GM23338 (cell line): ENCODE results near the gene PTPRF. TPM values are rescaled to one million over a fixed set of nuclear protein-coding genes. Genes with fewer than 3 reads are reported as not detected.

ENCODE experiments used
- ATAC-seq: fragments of 200-7000 bp; cut with Tn5 transposase; 3 replicates; pipeline ENCODE4 v1.9.1; 2020
- DNase-seq: peaks from one replicate; pipeline ENCODE4 v3.0.0-alpha.2; 2015; ENCODE audit warnings: low spot score
- H2AFZ ChIP-seq: fragments of 200-600 bp; sonication (generic); 2 replicates; pipeline ENCODE4 v1.8.0; 2016; ENCODE audit warnings: antibody characterized with exemption, mild to moderate bottlenecking, moderate library complexity
- H3F3A ChIP-seq: fragments of 200-600 bp; sonication (generic); replicated peaks from 2 replicates; pipeline ENCODE4 v1.8.0; 2017; ENCODE audit warnings: antibody characterized with exemption, mixed run types, low read depth
- H3K27ac ChIP-seq: fragments of 200-600 bp; sonication (generic); 2 replicates; pipeline ENCODE4 v1.6.1; 2016; ENCODE audit warnings: low read depth
- H3K27me3 ChIP-seq: fragments of 200-600 bp; sonication (generic); 2 replicates; pipeline ENCODE4 v1.8.0; 2016; ENCODE audit warnings: mild to moderate bottlenecking, mixed run types, moderate library complexity; ENCODE audit not compliant: insufficient read depth
- H3K36me3 ChIP-seq: fragments of 200-600 bp; sonication (generic); 2 replicates; pipeline ENCODE4 v1.8.0; 2016; ENCODE audit warnings: mild to moderate bottlenecking; ENCODE audit not compliant: insufficient read depth
- H3K4me1 ChIP-seq: fragments of 200-600 bp; sonication (generic); 2 replicates; pipeline ENCODE4 v1.8.0; 2016; ENCODE audit warnings: mild to moderate bottlenecking, moderate library complexity; ENCODE audit not compliant: insufficient read depth
- H3K4me2 ChIP-seq: fragments of 200-600 bp; sonication (generic); 2 replicates; pipeline ENCODE4 v1.7.1; 2017; ENCODE audit warnings: mixed run types
- H3K4me3 ChIP-seq: fragments of 200-600 bp; sonication (generic); 2 replicates; pipeline ENCODE4 v1.6.1; 2016; ENCODE audit warnings: mixed run types
- H3K79me2 ChIP-seq: fragments of 200-600 bp; sonication (generic); replicated peaks from 2 replicates; pipeline ENCODE4 v1.8.0; 2017; ENCODE audit warnings: mild to moderate bottlenecking; ENCODE audit not compliant: insufficient read depth
- H3K9me2 ChIP-seq: fragments of 200-600 bp; sonication (generic); 2 replicates; pipeline ENCODE4 v1.8.0; 2017; ENCODE audit not compliant: insufficient read depth
- H4K20me1 ChIP-seq: fragments of 200-600 bp; sonication (generic); replicated peaks from 2 replicates; pipeline ENCODE4 v1.8.0; 2017; ENCODE audit warnings: mild to moderate bottlenecking; ENCODE audit not compliant: insufficient read depth
- H3K27ac Mint-ChIP-seq: 2 replicates; pipeline ENCODE4 v1.8.0; 2020; ENCODE audit warnings: inconsistent platforms, mild to moderate bottlenecking, moderate library complexity, mixed read lengths
- H3K27me3 Mint-ChIP-seq: 3 replicates; pipeline ENCODE4 v1.8.0; 2022; ENCODE audit warnings: low read depth, mild to moderate bottlenecking, moderate library complexity, mixed read lengths, inconsistent platforms; ENCODE audit not compliant: insufficient read depth, poor library complexity
- H3K36me3 Mint-ChIP-seq: 3 replicates; pipeline ENCODE4 v1.8.0; 2021; ENCODE audit warnings: low read depth, mild to moderate bottlenecking, inconsistent platforms, moderate library complexity, mixed read lengths
- H3K4me1 Mint-ChIP-seq: 3 replicates; pipeline ENCODE4 v1.8.0; 2020; ENCODE audit warnings: mild to moderate bottlenecking, inconsistent platforms, mixed read lengths
- H3K4me3 Mint-ChIP-seq: 3 replicates; pipeline ENCODE4 v1.8.0; 2021; ENCODE audit warnings: moderate library complexity, mild to moderate bottlenecking, inconsistent platforms, mixed read lengths
- H3K9me3 Mint-ChIP-seq: 3 replicates; pipeline ENCODE4 v1.8.0; 2020; ENCODE audit warnings: moderate library complexity, mild to moderate bottlenecking, inconsistent platforms, mixed read lengths
- CREB1 ChIP-seq: fragments of 250-450 bp; sonication (Bioruptor Pico); IDR thresholded peaks from 2 replicates; pipeline ENCODE4 v1.5.0; 2020; ENCODE audit warnings: low read depth, mild to moderate bottlenecking, moderate library complexity
- EZH2 ChIP-seq: fragments of 200-600 bp; sonication (generic); IDR thresholded peaks from one replicate; pipeline ENCODE4 v1.8.0; 2017; ENCODE audit warnings: antibody characterized with exemption, mild to moderate bottlenecking, low read depth; ENCODE audit not compliant: unreplicated experiment
- EZH2phosphoT487 ChIP-seq: fragments of 200-600 bp; sonication (generic); IDR thresholded peaks from one replicate; pipeline ENCODE4 v1.8.1; 2018; ENCODE audit warnings: antibody characterized with exemption; ENCODE audit not compliant: unreplicated experiment
- JUNB ChIP-seq: IDR thresholded peaks from one replicate; pipeline ENCODE4 v1.6.1; 2016; ENCODE audit warnings: antibody characterized with exemption; ENCODE audit not compliant: unreplicated experiment
- NANOG ChIP-seq: IDR thresholded peaks from 2 replicates; pipeline ENCODE4 v1.6.1; 2016; ENCODE audit warnings: antibody characterized with exemption, borderline replicate concordance
- POLR2AphosphoS5 ChIP-seq: IDR thresholded peaks from 2 replicates; pipeline ENCODE4 v1.6.1; 2016; ENCODE audit warnings: antibody characterized with exemption, low read depth
- STAT1 ChIP-seq: IDR thresholded peaks from one replicate; pipeline ENCODE4 v1.6.1; 2016; ENCODE audit warnings: antibody characterized with exemption; ENCODE audit not compliant: unreplicated experiment
- ZNF114 ChIP-seq: fragments of 250-450 bp; sonication (Bioruptor Pico); IDR thresholded peaks from 2 replicates; pipeline ENCODE4 v1.5.0; 2020; ENCODE audit warnings: mild to moderate bottlenecking, moderate library complexity
- ZNF331 ChIP-seq: fragments of 250-450 bp; sonication (Bioruptor Pico); IDR thresholded peaks from 2 replicates; pipeline ENCODE4 v1.5.0; 2020; ENCODE audit warnings: low read depth, mild to moderate bottlenecking, moderate library complexity
- polyA plus RNA-seq: library from polyadenylated mRNA; unstranded; fragments of >200 nt; fragmentation: Nextera tagmentation; extraction: Ambion mirVana; gene quantifications from 2 replicates; pipeline ENCODE4 v1.2.1, GENCODE V29; 2016
- total RNA-seq: library from RNA; depleted of rRNA; stranded (reverse); fragments of >200 nt; shearing (Covaris generic); gene quantifications from 2 replicates; pipeline ENCODE4 v1.2.3, GENCODE V29; 2014
- TF ChIP-seq, protein P1 (sequence below): fragments of 250-450 bp; sonication (Bioruptor Pico); IDR thresholded peaks from 2 replicates; pipeline ENCODE4 v1.5.0; 2020; ENCODE audit warnings: mild to moderate bottlenecking, moderate library complexity
- TF ChIP-seq, protein P2 (sequence below): IDR thresholded peaks from one replicate; pipeline ENCODE4 v1.6.1; 2018; ENCODE audit warnings: antibody characterized with exemption; ENCODE audit not compliant: unreplicated experiment
- TF ChIP-seq, protein P3 (sequence below), 2 experiments: fragments of 200-600 bp in 1 of 2; sonication (generic) in 1 of 2; conservative IDR thresholded peaks; 2 replicates each; pipeline versions ENCODE4 v1.5.1 to v1.6.1; 2016 to 2017; ENCODE audit warnings: antibody characterized with exemption in 2 of 2, low read depth in 2 of 2, mild to moderate bottlenecking in 2 of 2, moderate library complexity in 1 of 2
- TF ChIP-seq, protein P4 (sequence below): IDR thresholded peaks from 2 replicates; pipeline ENCODE4 v1.6.1; 2016; ENCODE audit warnings: antibody characterized with exemption

PTPRF gene
- total and polyA plus RNA-seq, 2 experiments from 2014 or later = 52.4 to 173 TPM

DNA sequence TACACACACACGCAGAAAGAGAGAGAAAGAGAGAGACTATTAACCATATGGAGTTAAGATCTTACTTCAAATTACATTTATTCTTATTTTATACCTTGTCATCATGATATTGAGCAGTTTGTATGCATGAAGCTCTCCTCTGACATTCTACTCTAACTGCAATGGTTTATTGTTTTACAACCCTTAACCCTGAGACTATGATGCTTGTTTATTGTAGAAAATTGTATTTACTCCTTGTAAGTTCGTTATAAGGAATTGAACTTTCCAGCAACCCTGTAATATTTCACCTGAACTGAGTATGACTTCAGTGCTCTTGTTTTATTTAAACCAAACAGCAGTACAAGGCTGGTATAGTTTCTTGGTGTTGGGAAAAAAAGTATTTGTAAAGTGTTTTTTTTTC lies 18.6 kb upstream of the PTPRF start:
- peaks cover 9% of the 10 kb centered on the region for H3K27me3 Mint-ChIP-seq
- H3K27ac Mint-ChIP-seq = no peak overlapping the region
- no peak overlapping the region for H3K4me3 Mint-ChIP-seq
- H4K20me1 ChIP-seq = no peaks in the 10 kb centered on the region
- no peak overlapping the region for H3K27ac ChIP-seq
- H3K4me1 Mint-ChIP-seq = peaks cover 16% of the 10 kb centered on the region; the same call in 2 of the 3 replicates
- H3K4me1 ChIP-seq = peaks cover 15% of the 10 kb centered on the region; the same call in 1 of the 2 replicates
- no peak for DNase-seq
- no peak for ATAC-seq
- H3K9me2 ChIP-seq = 0 out of 2 replicates have a peak, but pooled peaks cover 5% of the 10 kb centered on the region
- no peak overlapping the region for H3K4me3 ChIP-seq
- no peaks in the 10 kb centered on the region for H3K36me3 ChIP-seq
- H3K9me3 Mint-ChIP-seq = no peaks in the 10 kb centered on the region
- TF ChIP-seq EZH2 = no peak
- TF ChIP-seq, protein P1, sequence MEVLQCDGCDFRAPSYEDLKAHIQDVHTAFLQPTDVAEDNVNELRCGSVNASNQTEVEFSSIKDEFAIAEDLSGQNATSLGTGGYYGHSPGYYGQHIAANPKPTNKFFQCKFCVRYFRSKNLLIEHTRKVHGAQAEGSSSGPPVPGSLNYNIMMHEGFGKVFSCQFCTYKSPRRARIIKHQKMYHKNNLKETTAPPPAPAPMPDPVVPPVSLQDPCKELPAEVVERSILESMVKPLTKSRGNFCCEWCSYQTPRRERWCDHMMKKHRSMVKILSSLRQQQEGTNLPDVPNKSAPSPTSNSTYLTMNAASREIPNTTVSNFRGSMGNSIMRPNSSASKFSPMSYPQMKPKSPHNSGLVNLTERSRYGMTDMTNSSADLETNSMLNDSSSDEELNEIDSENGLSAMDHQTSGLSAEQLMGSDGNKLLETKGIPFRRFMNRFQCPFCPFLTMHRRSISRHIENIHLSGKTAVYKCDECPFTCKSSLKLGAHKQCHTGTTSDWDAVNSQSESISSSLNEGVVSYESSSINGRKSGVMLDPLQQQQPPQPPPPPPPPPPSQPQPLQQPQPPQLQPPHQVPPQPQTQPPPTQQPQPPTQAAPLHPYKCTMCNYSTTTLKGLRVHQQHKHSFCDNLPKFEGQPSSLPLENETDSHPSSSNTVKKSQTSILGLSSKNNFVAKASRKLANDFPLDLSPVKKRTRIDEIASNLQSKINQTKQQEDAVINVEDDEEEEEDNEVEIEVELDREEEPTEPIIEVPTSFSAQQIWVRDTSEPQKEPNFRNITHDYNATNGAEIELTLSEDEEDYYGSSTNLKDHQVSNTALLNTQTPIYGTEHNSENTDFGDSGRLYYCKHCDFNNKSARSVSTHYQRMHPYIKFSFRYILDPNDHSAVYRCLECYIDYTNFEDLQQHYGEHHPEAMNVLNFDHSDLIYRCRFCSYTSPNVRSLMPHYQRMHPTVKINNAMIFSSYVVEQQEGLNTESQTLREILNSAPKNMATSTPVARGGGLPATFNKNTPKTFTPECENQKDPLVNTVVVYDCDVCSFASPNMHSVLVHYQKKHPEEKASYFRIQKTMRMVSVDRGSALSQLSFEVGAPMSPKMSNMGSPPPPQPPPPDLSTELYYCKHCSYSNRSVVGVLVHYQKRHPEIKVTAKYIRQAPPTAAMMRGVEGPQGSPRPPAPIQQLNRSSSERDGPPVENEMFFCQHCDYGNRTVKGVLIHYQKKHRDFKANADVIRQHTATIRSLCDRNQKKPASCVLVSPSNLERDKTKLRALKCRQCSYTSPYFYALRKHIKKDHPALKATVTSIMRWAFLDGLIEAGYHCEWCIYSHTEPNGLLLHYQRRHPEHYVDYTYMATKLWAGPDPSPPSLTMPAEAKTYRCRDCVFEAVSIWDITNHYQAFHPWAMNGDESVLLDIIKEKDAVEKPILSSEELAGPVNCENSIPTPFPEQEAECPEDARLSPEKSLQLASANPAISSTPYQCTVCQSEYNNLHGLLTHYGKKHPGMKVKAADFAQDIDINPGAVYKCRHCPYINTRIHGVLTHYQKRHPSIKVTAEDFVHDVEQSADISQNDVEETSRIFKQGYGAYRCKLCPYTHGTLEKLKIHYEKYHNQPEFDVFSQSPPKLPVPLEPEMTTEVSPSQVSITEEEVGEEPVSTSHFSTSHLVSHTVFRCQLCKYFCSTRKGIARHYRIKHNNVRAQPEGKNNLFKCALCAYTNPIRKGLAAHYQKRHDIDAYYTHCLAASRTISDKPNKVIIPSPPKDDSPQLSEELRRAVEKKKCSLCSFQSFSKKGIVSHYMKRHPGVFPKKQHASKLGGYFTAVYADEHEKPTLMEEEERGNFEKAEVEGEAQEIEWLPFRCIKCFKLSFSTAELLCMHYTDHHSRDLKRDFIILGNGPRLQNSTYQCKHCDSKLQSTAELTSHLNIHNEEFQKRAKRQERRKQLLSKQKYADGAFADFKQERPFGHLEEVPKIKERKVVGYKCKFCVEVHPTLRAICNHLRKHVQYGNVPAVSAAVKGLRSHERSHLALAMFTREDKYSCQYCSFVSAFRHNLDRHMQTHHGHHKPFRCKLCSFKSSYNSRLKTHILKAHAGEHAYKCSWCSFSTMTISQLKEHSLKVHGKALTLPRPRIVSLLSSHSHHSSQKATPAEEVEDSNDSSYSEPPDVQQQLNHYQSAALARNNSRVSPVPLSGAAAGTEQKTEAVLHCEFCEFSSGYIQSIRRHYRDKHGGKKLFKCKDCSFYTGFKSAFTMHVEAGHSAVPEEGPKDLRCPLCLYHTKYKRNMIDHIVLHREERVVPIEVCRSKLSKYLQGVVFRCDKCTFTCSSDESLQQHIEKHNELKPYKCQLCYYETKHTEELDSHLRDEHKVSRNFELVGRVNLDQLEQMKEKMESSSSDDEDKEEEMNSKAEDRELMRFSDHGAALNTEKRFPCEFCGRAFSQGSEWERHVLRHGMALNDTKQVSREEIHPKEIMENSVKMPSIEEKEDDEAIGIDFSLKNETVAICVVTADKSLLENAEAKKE = no peak
- TF ChIP-seq POLR2AphosphoS5 = no peak
- no peak for TF ChIP-seq ZNF331 (CRISPR knock-in tag)
- TF ChIP-seq, protein P2, sequence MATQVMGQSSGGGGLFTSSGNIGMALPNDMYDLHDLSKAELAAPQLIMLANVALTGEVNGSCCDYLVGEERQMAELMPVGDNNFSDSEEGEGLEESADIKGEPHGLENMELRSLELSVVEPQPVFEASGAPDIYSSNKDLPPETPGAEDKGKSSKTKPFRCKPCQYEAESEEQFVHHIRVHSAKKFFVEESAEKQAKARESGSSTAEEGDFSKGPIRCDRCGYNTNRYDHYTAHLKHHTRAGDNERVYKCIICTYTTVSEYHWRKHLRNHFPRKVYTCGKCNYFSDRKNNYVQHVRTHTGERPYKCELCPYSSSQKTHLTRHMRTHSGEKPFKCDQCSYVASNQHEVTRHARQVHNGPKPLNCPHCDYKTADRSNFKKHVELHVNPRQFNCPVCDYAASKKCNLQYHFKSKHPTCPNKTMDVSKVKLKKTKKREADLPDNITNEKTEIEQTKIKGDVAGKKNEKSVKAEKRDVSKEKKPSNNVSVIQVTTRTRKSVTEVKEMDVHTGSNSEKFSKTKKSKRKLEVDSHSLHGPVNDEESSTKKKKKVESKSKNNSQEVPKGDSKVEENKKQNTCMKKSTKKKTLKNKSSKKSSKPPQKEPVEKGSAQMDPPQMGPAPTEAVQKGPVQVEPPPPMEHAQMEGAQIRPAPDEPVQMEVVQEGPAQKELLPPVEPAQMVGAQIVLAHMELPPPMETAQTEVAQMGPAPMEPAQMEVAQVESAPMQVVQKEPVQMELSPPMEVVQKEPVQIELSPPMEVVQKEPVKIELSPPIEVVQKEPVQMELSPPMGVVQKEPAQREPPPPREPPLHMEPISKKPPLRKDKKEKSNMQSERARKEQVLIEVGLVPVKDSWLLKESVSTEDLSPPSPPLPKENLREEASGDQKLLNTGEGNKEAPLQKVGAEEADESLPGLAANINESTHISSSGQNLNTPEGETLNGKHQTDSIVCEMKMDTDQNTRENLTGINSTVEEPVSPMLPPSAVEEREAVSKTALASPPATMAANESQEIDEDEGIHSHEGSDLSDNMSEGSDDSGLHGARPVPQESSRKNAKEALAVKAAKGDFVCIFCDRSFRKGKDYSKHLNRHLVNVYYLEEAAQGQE = no peak
- TF ChIP-seq ZNF114 (CRISPR knock-in tag) = no peak
- TF ChIP-seq STAT1 = no peak
- TF ChIP-seq CREB1 = no peak
- TF ChIP-seq, protein P3, sequence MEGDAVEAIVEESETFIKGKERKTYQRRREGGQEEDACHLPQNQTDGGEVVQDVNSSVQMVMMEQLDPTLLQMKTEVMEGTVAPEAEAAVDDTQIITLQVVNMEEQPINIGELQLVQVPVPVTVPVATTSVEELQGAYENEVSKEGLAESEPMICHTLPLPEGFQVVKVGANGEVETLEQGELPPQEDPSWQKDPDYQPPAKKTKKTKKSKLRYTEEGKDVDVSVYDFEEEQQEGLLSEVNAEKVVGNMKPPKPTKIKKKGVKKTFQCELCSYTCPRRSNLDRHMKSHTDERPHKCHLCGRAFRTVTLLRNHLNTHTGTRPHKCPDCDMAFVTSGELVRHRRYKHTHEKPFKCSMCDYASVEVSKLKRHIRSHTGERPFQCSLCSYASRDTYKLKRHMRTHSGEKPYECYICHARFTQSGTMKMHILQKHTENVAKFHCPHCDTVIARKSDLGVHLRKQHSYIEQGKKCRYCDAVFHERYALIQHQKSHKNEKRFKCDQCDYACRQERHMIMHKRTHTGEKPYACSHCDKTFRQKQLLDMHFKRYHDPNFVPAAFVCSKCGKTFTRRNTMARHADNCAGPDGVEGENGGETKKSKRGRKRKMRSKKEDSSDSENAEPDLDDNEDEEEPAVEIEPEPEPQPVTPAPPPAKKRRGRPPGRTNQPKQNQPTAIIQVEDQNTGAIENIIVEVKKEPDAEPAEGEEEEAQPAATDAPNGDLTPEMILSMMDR (conservative IDR thresholded peaks at IDR 0.05; ENCODE audit: low read depth in 2 of 2) = no peak
- TF ChIP-seq, protein P4, sequence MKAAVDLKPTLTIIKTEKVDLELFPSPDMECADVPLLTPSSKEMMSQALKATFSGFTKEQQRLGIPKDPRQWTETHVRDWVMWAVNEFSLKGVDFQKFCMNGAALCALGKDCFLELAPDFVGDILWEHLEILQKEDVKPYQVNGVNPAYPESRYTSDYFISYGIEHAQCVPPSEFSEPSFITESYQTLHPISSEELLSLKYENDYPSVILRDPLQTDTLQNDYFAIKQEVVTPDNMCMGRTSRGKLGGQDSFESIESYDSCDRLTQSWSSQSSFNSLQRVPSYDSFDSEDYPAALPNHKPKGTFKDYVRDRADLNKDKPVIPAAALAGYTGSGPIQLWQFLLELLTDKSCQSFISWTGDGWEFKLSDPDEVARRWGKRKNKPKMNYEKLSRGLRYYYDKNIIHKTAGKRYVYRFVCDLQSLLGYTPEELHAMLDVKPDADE = no peak
- no peak for TF ChIP-seq JUNB
- no peak for TF ChIP-seq EZH2phosphoT487
- TF ChIP-seq NANOG = no peak
- no peaks in the 10 kb centered on the region for H3K79me2 ChIP-seq
- H3K36me3 Mint-ChIP-seq = no peaks in the 10 kb centered on the region
- no peaks in the 10 kb centered on the region for H3K27me3 ChIP-seq
- H3K4me2 ChIP-seq = no peak overlapping the region
- H3F3A ChIP-seq = no peaks in the 10 kb centered on the region
- H2AFZ ChIP-seq = no peak overlapping the region
